Activated naive CD4-positive, alpha-beta T cell treated with anti-CD3 and anti-CD28 coated beads, Interleukin-2, amount 10 ng/mL, durations not matched to agents 7 days and 5 days (primary cell): ENCODE data around the gene RACGAP1.
"Not testable (repeated sequence)": the region's sequence is repeated elsewhere in the genome, so short reads cannot be mapped to it uniquely, and the experiment has no call there.

ENCODE experiments used
- CTCF ChIA-PET: fragments of 350-600 bp; sonication (Branson Sonifier 250); formaldehyde crosslinking; loops from one replicate; lab custom pipeline; 2021; ENCODE audit warnings: antibody characterized with exemption; lab: Charles Lee
- DNase-seq: peaks from one replicate; pipeline ENCODE4 v3.0.0-alpha.2; 2020
- H3K27ac Mint-ChIP-seq: one replicate; pipeline ENCODE4 v1.8.0; 2021; ENCODE audit warnings: mild to moderate bottlenecking, moderate library complexity, mixed read lengths
- H3K27me3 Mint-ChIP-seq: one replicate; pipeline ENCODE4 v1.8.0; 2021; ENCODE audit warnings: mild to moderate bottlenecking, mixed read lengths
- H3K36me3 Mint-ChIP-seq: one replicate; pipeline ENCODE4 v1.8.0; 2021; ENCODE audit warnings: mixed read lengths
- H3K4me1 Mint-ChIP-seq: one replicate; pipeline ENCODE4 v1.8.0; 2021; ENCODE audit warnings: mixed read lengths
- H3K4me3 Mint-ChIP-seq: one replicate; pipeline ENCODE4 v1.8.0; 2021; ENCODE audit warnings: mild to moderate bottlenecking, moderate library complexity, mixed read lengths
- H3K9me3 Mint-ChIP-seq: one replicate; pipeline ENCODE4 v1.8.0; 2021; ENCODE audit warnings: mixed read lengths

The RACGAP1 gene

DNA sequence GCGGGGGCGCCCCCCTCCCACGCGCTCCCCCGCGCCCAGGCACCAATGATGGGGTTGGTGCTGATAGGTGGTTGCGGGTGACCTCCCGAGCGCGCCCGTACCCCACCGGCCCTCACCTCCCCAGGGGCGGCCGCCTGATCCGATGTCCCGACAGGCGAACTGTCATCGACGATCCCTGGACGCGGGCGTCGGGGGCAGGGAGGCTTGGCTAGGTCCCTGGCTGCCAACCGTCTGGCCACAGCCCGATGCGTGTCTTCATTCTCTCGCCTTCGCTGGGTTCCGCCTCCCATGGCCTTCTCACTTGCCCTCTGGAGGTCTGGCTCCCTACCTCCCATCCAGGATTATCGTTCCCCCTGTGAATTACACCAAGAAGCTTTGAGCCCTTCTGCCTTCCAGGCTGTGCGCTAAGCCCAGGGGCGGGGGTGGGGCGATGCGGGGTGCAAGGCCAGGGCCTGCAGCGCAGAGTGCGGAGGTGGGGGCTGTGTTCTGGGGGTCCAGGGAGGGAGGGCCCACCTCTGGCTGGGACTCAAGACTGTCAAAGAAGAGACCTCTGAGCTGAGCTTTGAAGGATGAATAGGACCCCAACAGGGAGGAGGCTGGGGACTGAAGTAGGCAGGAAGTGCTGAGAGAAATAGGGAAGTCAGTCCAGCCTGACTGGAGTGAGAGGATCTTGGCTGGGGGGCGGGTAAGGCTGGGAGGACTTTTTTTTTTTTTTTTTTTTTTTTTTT is 7.7 kb upstream of the RACGAP1 start:
- no peaks in the 10 kb centered on the region for H3K36me3 Mint-ChIP-seq
- no peak for DNase-seq
- no peaks in the 10 kb centered on the region for H3K9me3 Mint-ChIP-seq
- H3K27ac Mint-ChIP-seq, result no peak overlapping the region
- H3K4me3 Mint-ChIP-seq, result no peak overlapping the region
- no peaks in the 10 kb centered on the region for H3K4me1 Mint-ChIP-seq
- peaks cover 70% of the 10 kb centered on the region for H3K27me3 Mint-ChIP-seq
- CTCF ChIA-PET, result interaction anchor here (0.9 to 1.6 kb wide), 2 partner anchors 38 to 87 kb away, joined by 4 to 5 read pairs; no protein-coding TSS in a partner anchor

DNA sequence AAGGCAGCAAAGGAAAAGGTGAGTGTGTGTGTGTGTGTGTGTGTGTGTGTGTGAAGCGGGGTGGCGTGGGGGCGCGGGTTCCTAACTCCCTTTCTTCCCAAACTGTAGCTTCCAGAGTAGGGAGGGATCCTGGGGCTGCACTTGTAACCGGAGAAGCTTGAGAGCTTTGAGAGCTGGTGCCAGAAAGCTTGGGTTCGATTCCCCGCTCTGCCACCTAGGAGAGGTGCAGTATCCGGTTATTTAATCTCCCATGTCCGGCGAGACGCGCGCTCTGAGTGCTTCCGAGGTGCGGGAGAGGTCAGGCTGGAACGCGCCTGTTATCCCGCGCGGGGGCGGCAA is 7.2 kb upstream of the RACGAP1 start:
- peaks cover 70% of the 10 kb centered on the region for H3K27me3 Mint-ChIP-seq
- CTCF ChIA-PET, result interaction anchor here (0.9 to 1.0 kb wide), 2 partner anchors 37 to 87 kb away, joined by 4 read pairs; no protein-coding TSS in a partner anchor
- DNase-seq, result no peak
- H3K9me3 Mint-ChIP-seq, result no peaks in the 10 kb centered on the region
- no peak overlapping the region for H3K27ac Mint-ChIP-seq
- no peak overlapping the region for H3K4me3 Mint-ChIP-seq
- no peaks in the 10 kb centered on the region for H3K4me1 Mint-ChIP-seq
- H3K36me3 Mint-ChIP-seq, result no peaks in the 10 kb centered on the region

DNA sequence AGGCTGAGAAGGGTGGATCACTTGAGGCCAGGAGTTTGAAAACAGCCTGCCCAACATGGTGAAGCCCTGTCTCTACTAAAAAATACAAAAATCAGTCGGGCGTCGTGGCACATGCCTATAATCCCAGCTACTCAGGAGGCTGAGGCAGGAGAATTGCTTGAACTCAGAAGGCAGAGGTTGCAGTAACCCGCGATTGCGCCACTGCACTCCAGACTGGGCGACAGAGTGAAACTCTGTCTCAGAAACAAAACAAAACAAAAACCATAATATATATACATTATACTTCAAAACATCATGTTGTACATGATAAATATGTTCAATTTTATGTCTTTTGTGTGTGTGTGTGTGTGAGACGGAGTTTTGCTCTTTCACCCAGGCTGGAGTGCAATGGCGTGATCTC is 5.2 kb upstream of the RACGAP1 start:
- not testable (repeated sequence) for H3K36me3 Mint-ChIP-seq, DNase-seq, H3K27ac Mint-ChIP-seq, H3K9me3 Mint-ChIP-seq, H3K4me1 Mint-ChIP-seq, H3K4me3 Mint-ChIP-seq
- H3K27me3 Mint-ChIP-seq, result peaks cover 56% of the 10 kb centered on the region
- CTCF ChIA-PET, result interaction anchor here (0.8 to 2.0 kb wide), 3 partner anchors 8 to 40 kb away, joined by 3 to 20 read pairs (median 4); no protein-coding TSS in a partner anchor

DNA sequence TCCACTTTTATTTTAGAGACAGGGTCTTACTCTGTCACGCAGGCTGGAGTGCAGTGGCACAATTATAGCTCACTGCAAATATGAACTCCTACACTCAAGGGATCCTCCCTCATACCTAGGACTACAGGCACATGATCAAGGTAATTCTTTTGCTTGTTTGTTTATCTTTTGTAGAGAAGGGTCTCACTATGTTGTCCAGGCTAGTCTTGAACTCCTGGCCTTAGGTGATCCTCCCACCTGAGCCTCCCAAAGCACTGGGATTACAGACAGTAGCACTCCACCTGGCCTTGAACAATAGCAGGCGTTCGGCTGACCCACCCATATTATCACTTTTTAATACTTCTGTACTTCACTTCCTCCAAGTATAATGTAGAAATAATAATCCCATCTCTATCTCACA is 1.4 kb upstream of the RACGAP1 start:
- Mint-ChIP-seq H3K36me3 (peaks cover 24% of the 10 kb centered on the region), H3K4me3 (no peak overlapping the region)
- CTCF ChIA-PET, result no interaction called here

DNA sequence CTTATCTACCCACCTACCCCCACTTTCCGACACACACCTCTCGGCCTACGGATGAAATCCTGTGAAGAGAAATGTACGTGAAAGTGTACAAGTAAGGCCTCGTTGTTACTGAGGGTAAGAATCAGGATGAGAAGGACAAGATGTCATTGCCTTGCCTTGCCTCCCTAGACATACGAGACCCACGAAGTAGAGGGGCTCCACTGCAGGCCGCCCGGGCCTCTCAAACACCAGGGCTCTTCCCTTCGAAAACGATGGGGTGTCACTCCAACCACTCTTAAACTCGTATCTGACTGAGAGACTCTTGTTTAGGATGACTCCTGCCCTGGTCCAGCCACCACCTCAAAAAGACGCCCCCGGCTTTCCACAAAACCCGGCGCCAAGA is 498 bp downstream of the RACGAP1 start:
- peak overlapping the region; percentile 94 for H3K27ac Mint-ChIP-seq
- no peak for DNase-seq
- H3K36me3 Mint-ChIP-seq, result peaks cover 32% of the 10 kb centered on the region
- peak overlapping the region; percentile 92 for H3K4me3 Mint-ChIP-seq
- peaks cover 2% of the 10 kb centered on the region for H3K9me3 Mint-ChIP-seq
- CTCF ChIA-PET, result interaction anchor here (0.6 to 2.7 kb wide), 4 partner anchors 13 to 885 kb away, joined by 3 to 8 read pairs (median 6); partner anchors contain the start of gene COX14
- H3K4me1 Mint-ChIP-seq, result peaks cover 49% of the 10 kb centered on the region
- H3K27me3 Mint-ChIP-seq, result peaks cover 8% of the 10 kb centered on the region

More for the DNA sequence above, 1.4 kb upstream of the RACGAP1 start:
- Mint-ChIP-seq H3K27me3 (peaks cover 22% of the 10 kb centered on the region), H3K4me1 (peaks cover 38% of the 10 kb centered on the region), H3K27ac (no peak overlapping the region), H3K9me3 (peaks cover 2% of the 10 kb centered on the region)
- no peak for DNase-seq

DNA sequence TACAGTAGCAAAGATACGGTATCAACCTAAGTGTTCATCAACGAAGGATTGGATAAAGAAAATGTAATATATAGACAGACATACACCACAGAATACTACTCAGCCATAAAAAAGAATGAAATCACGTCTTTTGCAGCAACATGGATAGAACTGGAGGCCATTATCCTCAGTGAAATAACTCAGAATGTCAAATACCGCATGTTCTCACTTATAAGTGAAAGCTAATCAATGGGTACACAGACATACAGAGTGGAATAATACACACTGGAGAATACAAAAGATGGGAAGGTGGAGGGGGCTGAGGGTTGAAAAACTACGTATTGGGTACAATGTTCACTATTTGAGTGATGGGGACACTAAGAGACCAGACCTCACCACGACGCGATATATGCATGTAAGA is 1.1 kb downstream of the RACGAP1 start:
- Mint-ChIP-seq H3K27me3 (peaks cover 7% of the 10 kb centered on the region), H3K4me1 (peaks cover 51% of the 10 kb centered on the region), H3K4me3 (peak overlapping the region; percentile 92), H3K27ac (peak overlapping the region; percentile 94), H3K9me3 (peaks cover 2% of the 10 kb centered on the region), H3K36me3 (peaks cover 33% of the 10 kb centered on the region)
- no peak for DNase-seq
- CTCF ChIA-PET, result interaction anchor here (0.9 to 2.7 kb wide), 3 partner anchors 14 to 87 kb away, joined by 3 to 7 read pairs (median 4); partner anchors contain the start of gene COX14

DNA sequence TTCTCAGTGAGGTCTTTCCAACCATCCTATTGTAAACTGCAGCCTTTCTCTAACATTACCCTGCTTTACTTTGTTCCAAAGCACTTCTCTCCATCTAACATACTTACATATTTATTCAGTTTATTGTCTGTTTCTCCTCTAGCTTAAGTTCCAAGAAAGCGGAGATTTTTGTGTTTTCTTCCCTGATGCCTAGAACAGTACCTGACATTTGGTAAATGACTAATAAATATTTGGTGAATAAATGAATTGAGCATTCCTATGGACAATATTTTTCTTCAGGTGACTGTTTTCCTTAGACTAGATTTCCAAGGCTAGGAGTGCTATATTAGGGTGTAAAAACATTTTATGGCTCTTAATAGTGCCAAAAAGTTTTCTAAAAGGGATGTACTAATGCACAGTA is 2.4 kb downstream of the RACGAP1 start:
- no peak overlapping the region for H3K4me3 Mint-ChIP-seq
- peaks cover 42% of the 10 kb centered on the region for H3K36me3 Mint-ChIP-seq
- H3K27ac Mint-ChIP-seq, result peak overlapping the region; percentile 6
- CTCF ChIA-PET, result no interaction called here
- DNase-seq, result no peak
- peaks cover 60% of the 10 kb centered on the region for H3K4me1 Mint-ChIP-seq
- H3K9me3 Mint-ChIP-seq, result peaks cover 2% of the 10 kb centered on the region
- H3K27me3 Mint-ChIP-seq, result no peaks in the 10 kb centered on the region

DNA sequence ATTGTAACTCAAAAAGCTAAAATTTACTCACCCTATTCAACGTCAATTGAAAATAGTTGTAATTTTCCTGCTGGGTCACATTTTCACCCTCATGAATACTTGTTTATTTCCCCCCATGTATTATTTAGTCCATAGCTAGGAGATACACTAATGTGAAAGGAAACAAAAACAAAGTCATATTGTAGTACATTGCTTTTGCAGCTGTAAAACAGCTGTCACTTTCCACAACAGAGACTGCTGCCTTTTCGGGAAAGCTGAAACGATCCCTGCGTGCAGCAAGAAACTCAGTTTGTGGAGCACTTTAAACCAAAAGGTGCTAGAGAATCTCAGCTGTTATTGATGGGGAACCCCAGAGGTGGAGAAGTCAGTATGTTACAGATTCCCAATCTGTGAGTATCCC is 4.3 kb downstream of the RACGAP1 start:
- Mint-ChIP-seq H3K27me3 (no peaks in the 10 kb centered on the region), H3K4me1 (peaks cover 61% of the 10 kb centered on the region), H3K36me3 (peaks cover 48% of the 10 kb centered on the region), H3K27ac (no peak overlapping the region), H3K9me3 (peaks cover 2% of the 10 kb centered on the region), H3K4me3 (no peak overlapping the region)
- CTCF ChIA-PET, result interaction anchor here (1.1 to 1.3 kb wide), 3 partner anchors 19 to 54 kb away, joined by 3 to 9 read pairs (median 7); no protein-coding TSS in a partner anchor
- DNase-seq, result no peak

DNA sequence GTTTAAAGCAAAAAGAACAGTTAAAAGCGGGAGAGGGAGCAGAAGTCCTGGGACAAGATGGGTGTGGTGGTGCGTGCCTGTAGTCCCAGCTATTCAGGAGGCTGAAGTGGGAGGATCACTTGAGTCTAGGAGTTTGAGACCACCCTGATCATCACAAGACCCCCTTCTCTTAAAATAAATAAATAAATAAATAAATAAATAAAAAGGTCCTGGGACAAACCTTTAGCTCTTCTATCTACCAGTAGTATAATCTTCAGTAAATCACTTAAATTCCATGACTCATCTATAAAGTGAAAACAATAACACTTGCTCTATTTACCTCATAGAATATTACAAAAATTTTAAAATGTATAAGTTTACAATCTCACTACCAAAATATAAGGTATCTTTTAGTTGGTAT is 5.8 kb downstream of the RACGAP1 start:
- CTCF ChIA-PET, result interaction anchor here (0.9 kb wide), 1 partner anchor 52 kb away, joined by 3 read pairs; no protein-coding TSS in a partner anchor

DNA sequence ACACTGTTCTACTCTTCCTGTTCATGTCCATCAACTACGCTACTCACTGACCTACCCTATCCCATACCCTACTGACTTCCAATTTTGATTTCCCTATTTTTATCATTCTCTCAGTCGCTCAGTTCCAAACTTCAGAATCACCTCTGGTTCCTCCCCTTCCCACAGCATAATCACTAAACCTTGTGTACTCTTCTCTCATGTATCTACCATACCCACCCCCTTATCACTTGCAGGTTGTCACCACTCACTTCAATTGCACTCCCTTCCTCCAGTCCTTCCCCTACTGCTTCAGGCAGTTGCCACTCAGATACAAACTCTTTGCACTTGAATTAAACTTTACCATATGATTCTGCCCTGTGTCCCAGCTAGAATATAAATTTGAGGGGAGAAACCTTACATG is 6.3 kb downstream of the RACGAP1 start:
- no peak for DNase-seq
- CTCF ChIA-PET, result interaction anchor here (0.9 kb wide), 1 partner anchor 52 kb away, joined by 3 read pairs; no protein-coding TSS in a partner anchor
- H3K36me3 Mint-ChIP-seq, result peaks cover 44% of the 10 kb centered on the region
- H3K4me1 Mint-ChIP-seq, result peaks cover 49% of the 10 kb centered on the region
- no peak overlapping the region for H3K27ac Mint-ChIP-seq
- H3K4me3 Mint-ChIP-seq, result no peak overlapping the region
- H3K9me3 Mint-ChIP-seq, result no peaks in the 10 kb centered on the region
- H3K27me3 Mint-ChIP-seq, result no peaks in the 10 kb centered on the region

More for the DNA sequence above, 5.8 kb downstream of the RACGAP1 start:
- Mint-ChIP-seq H3K27me3 (no peaks in the 10 kb centered on the region), H3K27ac (no peak overlapping the region), H3K9me3 (no peaks in the 10 kb centered on the region), H3K36me3 (peaks cover 44% of the 10 kb centered on the region), H3K4me1 (peaks cover 51% of the 10 kb centered on the region), H3K4me3 (no peak overlapping the region)
- no peak for DNase-seq

DNA sequence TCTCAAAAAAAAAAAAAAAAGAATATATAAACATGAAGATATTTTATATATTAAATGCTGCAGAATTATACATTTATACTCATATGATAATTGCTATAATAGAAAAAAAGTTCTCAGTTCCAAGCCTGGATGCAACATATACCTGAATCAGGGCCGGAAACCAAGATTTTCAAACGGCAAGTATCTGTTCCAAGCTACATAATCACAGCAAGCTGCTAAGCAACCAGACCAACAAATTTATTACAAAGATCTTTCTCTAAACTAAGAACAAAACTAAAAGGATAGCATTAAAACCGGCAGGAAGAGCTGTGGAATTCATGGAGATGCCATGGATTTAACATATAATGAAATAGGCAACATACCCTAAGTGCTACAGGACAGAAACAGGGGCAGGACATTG is 7.1 kb downstream of the RACGAP1 start:
- no peaks in the 10 kb centered on the region for H3K27me3 Mint-ChIP-seq
- CTCF ChIA-PET, result interaction anchor here (1.4 kb wide), 1 partner anchor 21 kb away, joined by 4 read pairs; no protein-coding TSS in a partner anchor
- no peak overlapping the region for H3K4me3 Mint-ChIP-seq
- H3K27ac Mint-ChIP-seq, result no peak overlapping the region
- peaks cover 42% of the 10 kb centered on the region for H3K4me1 Mint-ChIP-seq
- no peak for DNase-seq
- no peaks in the 10 kb centered on the region for H3K9me3 Mint-ChIP-seq
- H3K36me3 Mint-ChIP-seq, result peaks cover 47% of the 10 kb centered on the region

DNA sequence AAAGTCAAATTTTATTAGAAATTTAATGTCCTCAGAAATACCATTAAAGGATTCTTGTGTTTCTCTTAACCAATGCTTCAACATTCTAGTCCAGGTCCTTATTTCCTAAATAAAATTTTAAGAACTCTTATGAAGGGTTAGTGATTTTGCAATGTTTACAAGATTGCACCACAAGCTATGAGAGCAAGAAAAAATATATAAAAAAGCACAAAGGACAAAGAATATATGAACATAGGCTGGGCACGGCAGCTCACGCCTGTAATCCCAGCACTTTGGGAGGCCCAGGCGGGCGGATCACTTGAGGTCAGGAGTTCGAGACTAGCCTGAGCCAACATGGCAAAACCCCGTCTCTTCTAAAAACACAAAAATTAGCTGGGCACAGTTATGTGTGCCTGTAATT is 7.7 kb downstream of the RACGAP1 start:
- CTCF ChIA-PET, result interaction anchor here (1.4 kb wide), 1 partner anchor 22 kb away, joined by 4 read pairs; no protein-coding TSS in a partner anchor
- no peak for DNase-seq
- H3K27ac Mint-ChIP-seq, result no peak overlapping the region
- H3K27me3 Mint-ChIP-seq, result no peaks in the 10 kb centered on the region
- H3K4me3 Mint-ChIP-seq, result no peak overlapping the region
- H3K36me3 Mint-ChIP-seq, result peaks cover 43% of the 10 kb centered on the region
- H3K4me1 Mint-ChIP-seq, result peaks cover 37% of the 10 kb centered on the region
- no peaks in the 10 kb centered on the region for H3K9me3 Mint-ChIP-seq

DNA sequence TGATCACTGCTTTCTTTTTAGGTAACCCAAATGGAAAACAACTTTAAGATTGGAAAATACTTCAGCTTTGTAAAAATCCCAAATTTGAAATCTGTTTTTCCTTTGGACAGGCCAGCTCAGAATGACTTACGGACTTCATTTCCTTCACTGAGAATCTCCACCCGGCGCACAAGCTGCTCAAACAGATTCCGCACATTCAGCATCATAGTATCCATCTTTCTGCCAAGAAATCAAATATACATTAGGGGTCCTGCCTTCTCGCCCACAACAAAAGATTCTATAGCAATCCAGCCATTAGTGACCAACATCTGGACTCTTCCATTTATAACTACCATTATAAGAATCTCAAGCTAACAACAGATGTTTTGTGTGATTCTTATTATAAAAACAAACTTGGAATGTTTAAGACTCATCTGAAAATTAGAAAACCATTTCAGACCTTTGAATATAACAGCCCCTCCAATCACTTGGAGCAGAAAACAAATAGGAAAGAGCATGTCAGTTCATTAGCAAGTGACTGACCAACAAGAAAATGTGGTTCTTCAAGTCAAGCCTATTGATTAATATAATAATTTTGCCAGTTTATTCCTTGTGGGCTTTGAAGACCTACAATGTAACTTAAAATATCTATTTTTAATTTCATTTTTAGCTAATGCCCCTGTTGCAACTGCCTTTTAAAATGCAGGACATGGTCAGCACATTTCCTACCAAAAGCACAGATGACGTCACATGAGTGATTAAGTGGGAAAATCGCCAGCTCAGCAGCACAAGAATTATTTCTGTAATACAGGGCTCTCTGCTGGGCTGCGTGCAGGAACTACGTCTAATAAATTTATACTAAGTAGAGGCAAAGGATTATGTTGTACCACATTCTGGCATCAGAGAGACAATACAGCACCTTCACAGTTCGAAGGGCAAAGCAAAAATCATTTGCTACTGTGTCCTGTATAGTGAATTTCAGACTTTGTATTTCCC is 8.5 kb downstream of the RACGAP1 start:
- CTCF ChIA-PET, result interaction anchor here (0.6 to 1.4 kb wide), 6 partner anchors 10 to 50 kb away, joined by 3 to 4 read pairs (median 3); no protein-coding TSS in a partner anchor
- no peak for DNase-seq
- Mint-ChIP-seq H3K9me3 (no peaks in the 10 kb centered on the region), H3K4me1 (peaks cover 29% of the 10 kb centered on the region), H3K27ac (no peak overlapping the region), H3K4me3 (no peak overlapping the region), H3K27me3 (no peaks in the 10 kb centered on the region), H3K36me3 (peaks cover 40% of the 10 kb centered on the region)

DNA sequence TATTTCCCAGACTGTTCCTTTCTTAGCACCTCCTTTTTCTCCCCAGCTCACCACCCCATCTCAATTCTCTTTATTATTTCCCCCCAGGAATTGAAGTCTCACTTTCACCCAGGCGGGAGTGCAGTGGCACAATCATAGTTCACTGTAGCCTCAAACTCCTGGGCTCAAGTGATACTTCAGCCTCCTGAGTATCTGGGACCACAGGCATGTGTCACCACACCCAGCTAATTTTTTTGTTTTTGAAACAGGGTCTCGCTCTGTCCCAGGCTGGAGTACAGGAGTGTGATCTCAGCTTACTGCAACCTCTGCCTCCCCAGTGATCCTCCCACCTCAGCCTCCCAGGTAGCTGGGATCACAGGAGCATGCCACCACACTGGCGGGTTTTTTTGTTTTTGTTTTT is 11.0 kb downstream of the RACGAP1 start:
- CTCF ChIA-PET, result interaction anchor here (0.6 to 1.0 kb wide), 4 partner anchors 10 to 72 kb away, joined by 3 to 4 read pairs (median 3); no protein-coding TSS in a partner anchor
- Mint-ChIP-seq H3K36me3 (peaks cover 42% of the 10 kb centered on the region), H3K9me3 (no peaks in the 10 kb centered on the region), H3K27me3 (no peaks in the 10 kb centered on the region), H3K27ac (peak overlapping the region; percentile 13), H3K4me3 (no peak overlapping the region), H3K4me1 (peaks cover 16% of the 10 kb centered on the region)
- DNase-seq, result no peak
